NCI-H2196 treated with DMSO at 0.1 percent for 48 hours (cell line): ENCODE data around the gene ATP7B.

Experiments
- DNase-seq: peaks from one replicate; lab custom pipeline; 2025; ENCODE audit not compliant: unreplicated experiment; lab: John Stamatoyannopoulos, UW

ATP7B gene

GRCh38 chr13:51950722-51951121 lies 60.5 kb downstream of the ATP7B start:
- no peak for DNase-seq

GRCh38 chr13:51946163-51946669 lies 65.0 kb downstream of the ATP7B start:
- no peak for DNase-seq

GRCh38 chr13:51945149-51945548 lies 66.1 kb downstream of the ATP7B start:
- DNase-seq = no peak

- no peak for DNase-seq
Measured at GRCh38 chr13:51944428-51944827, 66.8 kb downstream of the ATP7B start.

- no peak for DNase-seq
Measured at GRCh38 chr13:51943721-51944120, 67.5 kb downstream of the ATP7B start.

- DNase-seq = peak; percentile 24
Measured at GRCh38 chr13:51942189-51942588, 69.1 kb downstream of the ATP7B start.

GRCh38 chr13:51938454-51938853 lies 72.8 kb downstream of the ATP7B start:
- no peak for DNase-seq

GRCh38 chr13:51937320-51938290 lies 73.6 kb downstream of the ATP7B start:
- DNase-seq = no peak

- no peak for DNase-seq
Measured at GRCh38 chr13:51935326-51936171, 75.7 kb downstream of the ATP7B start.

GRCh38 chr13:51934461-51935087 lies 76.7 kb downstream of the ATP7B start:
- DNase-seq = no peak

- no peak for DNase-seq
Measured at GRCh38 chr13:51933466-51934058, 77.7 kb downstream of the ATP7B start.

GRCh38 chr13:51932231-51932630 lies 79.0 kb downstream of the ATP7B start:
- DNase-seq = no peak

- DNase-seq = no peak
Measured at GRCh38 chr13:51931606-51932005, 79.6 kb downstream of the ATP7B start.

GRCh38 chr13:51929699-51930098 lies 81.6 kb downstream of the ATP7B start:
- no peak for DNase-seq

GRCh38 chr13:51928231-51928630 lies 83.0 kb downstream of the ATP7B start:
- peak; percentile 1 for DNase-seq

GRCh38 chr13:51927129-51927528 lies 84.1 kb downstream of the ATP7B start:
- DNase-seq = no peak

GRCh38 chr13:51926528-51926885 lies 84.7 kb downstream of the ATP7B start:
- no peak for DNase-seq

- no peak for DNase-seq
Measured at GRCh38 chr13:51925865-51926527, 85.3 kb downstream of the ATP7B start.

- DNase-seq = no peak
Measured at GRCh38 chr13:51924756-51925544, 86.3 kb downstream of the ATP7B start.
